GM12872 (cell line): ENCODE data around the gene HNMT.

ENCODE experiments used
- CTCF ChIP-seq: IDR thresholded peaks from 3 replicates; pipeline ENCODE4 v1.5.1; 2011; ENCODE audit warnings: low read depth, mild to moderate bottlenecking, low read length, moderate library complexity; ENCODE audit not compliant: insufficient read depth

HNMT gene

GRCh38 chr2:137947032-137947727, 17.1 kb upstream of the HNMT start:
- TF ChIP-seq CTCF, result no peak

- TF ChIP-seq CTCF, result peak; percentile 54; the same call in 2 of the 3 replicates
Observed at GRCh38 chr2:137947728-137948336, 16.4 kb upstream of the HNMT start.

- TF ChIP-seq CTCF, result no peak
Observed at GRCh38 chr2:137948894-137949293, 15.4 kb upstream of the HNMT start.

- TF ChIP-seq CTCF, result no peak
Observed at GRCh38 chr2:137950238-137950637, 14.0 kb upstream of the HNMT start.

GRCh38 chr2:137951586-137951985, 12.7 kb upstream of the HNMT start:
- TF ChIP-seq CTCF, result no peak

- no peak for TF ChIP-seq CTCF
Observed at GRCh38 chr2:137952586-137953129, 11.6 kb upstream of the HNMT start.

GRCh38 chr2:137955536-137955935, 8.7 kb upstream of the HNMT start:
- no peak for TF ChIP-seq CTCF
